ENCODE measurements around the gene LRRC73.
A peak's percentile ranks its signal among the peaks of the same experiment; 100 is the strongest.
"Not testable (repeated sequence)": the region's sequence is repeated elsewhere in the genome, so short reads cannot be mapped to it uniquely, and the experiment has no call there.

Gene LRRC73

GRCh38 chr6:43511824-43512415 is 1.8 kb upstream of the LRRC73 start:
- DNase-seq (ENCODE audit: low read depth in 2 of 2): no peak

GRCh38 chr6:43510827-43511163 is 649 bp upstream of the LRRC73 start:
- DNase-seq (ENCODE audit: low read depth in 2 of 2): no peak

GRCh38 chr6:43509142-43509983 is 783 bp downstream of the LRRC73 start:
- no peak for DNase-seq (ENCODE audit: low read depth in 2 of 2)

- no peak for DNase-seq (ENCODE audit: low read depth in 2 of 2)
Measured at GRCh38 chr6:43508481-43509141, 1.5 kb downstream of the LRRC73 start.

- DNase-seq (ENCODE audit: low read depth in 2 of 2): peak; percentile 64 to 69
Measured at GRCh38 chr6:43506667-43507471, 3.3 kb downstream of the LRRC73 start.

GRCh38 chr6:43506171-43506570 is 4.0 kb downstream of the LRRC73 start:
- DNase-seq (ENCODE audit: low read depth in 2 of 2): no peak

GRCh38 chr6:43505718-43506117 is 4.4 kb downstream of the LRRC73 start:
- no peak for DNase-seq (ENCODE audit: low read depth in 2 of 2)

- DNase-seq (ENCODE audit: low read depth in 2 of 2): no peak
Measured at GRCh38 chr6:43504756-43505593, 5.2 kb downstream of the LRRC73 start.

GRCh38 chr6:43503443-43503842 is 6.7 kb downstream of the LRRC73 start:
- DNase-seq (ENCODE audit: low read depth in 2 of 2): no peak

GRCh38 chr6:43502666-43503065 is 7.5 kb downstream of the LRRC73 start:
- no peak for DNase-seq (ENCODE audit: low read depth in 2 of 2)

- DNase-seq (ENCODE audit: low read depth in 2 of 2): no peak
Measured at GRCh38 chr6:43500921-43501320, 9.2 kb downstream of the LRRC73 start.

GRCh38 chr6:43499028-43499815 is 10.9 kb downstream of the LRRC73 start:
- no peak for DNase-seq (ENCODE audit: low read depth in 2 of 2)

GRCh38 chr6:43498291-43498690 is 11.9 kb downstream of the LRRC73 start:
- not testable (repeated sequence) for DNase-seq (ENCODE audit: low read depth in 2 of 2)

GRCh38 chr6:43497689-43498088 is 12.5 kb downstream of the LRRC73 start:
- no peak for DNase-seq (ENCODE audit: low read depth in 2 of 2)

GRCh38 chr6:43497129-43497396 is 13.1 kb downstream of the LRRC73 start:
- no peak for DNase-seq (ENCODE audit: low read depth in 2 of 2)

GRCh38 chr6:43496370-43497128 is 13.6 kb downstream of the LRRC73 start:
- no peak for DNase-seq (ENCODE audit: low read depth in 2 of 2)

- DNase-seq (ENCODE audit: low read depth in 2 of 2): no peak
Measured at GRCh38 chr6:43495409-43495941, 14.7 kb downstream of the LRRC73 start.

- DNase-seq (ENCODE audit: low read depth in 2 of 2): no peak
Measured at GRCh38 chr6:43494766-43495165, 15.4 kb downstream of the LRRC73 start.

- no peak for DNase-seq (ENCODE audit: low read depth in 2 of 2)
Measured at GRCh38 chr6:43494321-43494720, 15.8 kb downstream of the LRRC73 start.

- no peak for DNase-seq (ENCODE audit: low read depth in 2 of 2)
Measured at GRCh38 chr6:43493833-43494232, 16.3 kb downstream of the LRRC73 start.

All from stimulated activated CD4-positive, alpha-beta T cell treated with anti-CD3 and anti-CD28 coated beads, Interleukin-1b, Interleukin-23, amount 100 ng/mL, for 1 hour (primary cell).